ENCODE results near the gene SUPT20H.

- TF ChIP-seq POLR2A (IDR thresholded peaks at IDR 0.05): no peak
- TF ChIP-seq CTCF (IDR thresholded peaks at IDR 0.05): no peak
- no peak for TF ChIP-seq POLR2AphosphoS5 (IDR thresholded peaks at IDR 0.05)
These were observed 15.7 kb upstream of the SUPT20H start for GRCh38 chr13:37075164-37075563.

Measured in prostate gland (tissue), 2 donors.